ENCODE results near the gene ZBTB45.

GRCh38 chr19:58516964-58517833 is 2.4 kb downstream of the ZBTB45 start:
- TF ChIP-seq CTCF (IDR thresholded peaks at IDR 0.05) (no peak), POLR2A (IDR thresholded peaks at IDR 0.05) (no peak)

All from thyroid gland (tissue), 4 donors.